Endothelial cell of umbilical vein (primary cell): ENCODE results near the gene ETNK1. TPM values are rescaled to one million over a fixed set of nuclear protein-coding genes. Genes with fewer than 3 reads are reported as not detected.

Experiments used
- BruUV-seq: library from RNA; stranded (reverse); fragments of 400-500 nt; replicated peaks from 2 replicates; lab custom pipeline; 2021; lab: Mats Ljungman, UMichigan
- CTCF ChIA-PET: fragments of 300-600, 350-600 bp; sonication (Branson Sonifier 250); formaldehyde crosslinking; loops from one replicate; lab custom pipeline; 2021; ENCODE audit warnings: antibody characterized with exemption, inconsistent platforms; lab: Charles Lee
- POLR2A ChIA-PET: fragments of 300-600, 350-600 bp; sonication (Branson Sonifier 250); formaldehyde crosslinking; loops from one replicate; lab custom pipeline; 2021; ENCODE audit warnings: antibody characterized with exemption, inconsistent platforms; lab: Charles Lee
- DNase-seq: peaks from one replicate; pipeline ENCODE4 v3.0.0-alpha.2; 2011; ENCODE audit warnings: low read depth, low spot score
- FAIRE-seq: peaks from 2 replicates; lab custom pipeline; 2011; peaks lifted over from hg19 to GRCh38; lab: Jason Lieb, UNC
- H2AFZ ChIP-seq: 2 replicates; pipeline ENCODE4 v1.6.0; 2012; ENCODE audit warnings: low read depth, low read length, control low read depth, inconsistent platforms
- H3K27ac ChIP-seq: 2 replicates; pipeline ENCODE4 v1.5.1; 2011; ENCODE audit warnings: low read depth, mild to moderate bottlenecking, control low read depth, low read length, moderate library complexity; ENCODE audit not compliant: insufficient read depth
- H3K27me3 ChIP-seq, 2 experiments: 2 replicates each; pipeline versions ENCODE4 v1.6.0 to v1.6.1; 2011; ENCODE audit warnings: low read length in 2 of 2, mixed read lengths in 1 of 2; ENCODE audit not compliant: control insufficient read depth in 2 of 2, insufficient read depth in 2 of 2
- H3K36me3 ChIP-seq, 2 experiments: 2 replicates in 1 of 2; 3 replicates in 1 of 2; pipeline ENCODE4 v1.5.1; 2011; ENCODE audit warnings: low read length in 2 of 2, mild to moderate bottlenecking in 1 of 2, moderate library complexity in 1 of 2; ENCODE audit not compliant: control insufficient read depth in 2 of 2, insufficient read depth in 2 of 2; ENCODE audit errors: extremely low read depth in 1 of 2
- H3K4me1 ChIP-seq: 3 replicates; pipeline ENCODE4 v1.5.1; 2011; ENCODE audit warnings: mild to moderate bottlenecking, low read length; ENCODE audit not compliant: control insufficient read depth, insufficient read depth; ENCODE audit errors: extremely low read depth
- H3K4me2 ChIP-seq: 2 replicates; pipeline ENCODE4 v1.6.1; 2011; ENCODE audit warnings: low read length, control low read depth, mixed read lengths; ENCODE audit not compliant: insufficient read depth
- H3K4me3 ChIP-seq, 3 experiments: fragments of 200-600 bp in 1 of 3; sonication (generic), shearing (Covaris generic) in 1 of 3; replicated peaks in 1 of 3; 2 replicates each; pipeline ENCODE4 v1.5.1; 2011 to 2016; ENCODE audit warnings: control low read depth in 3 of 3, low read length in 3 of 3, mild to moderate bottlenecking in 2 of 3, inconsistent platforms in 1 of 3, low read depth in 1 of 3, moderate library complexity in 1 of 3; ENCODE audit not compliant: insufficient read depth in 1 of 3
- H3K79me2 ChIP-seq: 2 replicates; pipeline ENCODE4 v1.6.0; 2012; ENCODE audit warnings: low read length, inconsistent platforms; ENCODE audit not compliant: control insufficient read depth, insufficient read depth
- H3K9ac ChIP-seq: replicated peaks from 2 replicates; pipeline ENCODE3; 2011; ENCODE audit warnings: low read length, control low read depth; ENCODE audit not compliant: insufficient read depth; ENCODE audit errors: extremely low read depth
- H3K9me1 ChIP-seq: replicated peaks from 3 replicates; pipeline ENCODE4 v1.6.0; 2011; ENCODE audit warnings: mild to moderate bottlenecking, low read length; ENCODE audit not compliant: control insufficient read depth, insufficient read depth; ENCODE audit errors: extremely low read depth
- H3K9me3 ChIP-seq: replicated peaks from 2 replicates; pipeline ENCODE4 v1.5.1; 2012; ENCODE audit warnings: low read length, inconsistent platforms; ENCODE audit not compliant: control insufficient read depth, insufficient read depth
- H4K20me1 ChIP-seq: replicated peaks from 2 replicates; pipeline ENCODE3; 2011; ENCODE audit warnings: mild to moderate bottlenecking, low read length; ENCODE audit not compliant: control insufficient read depth, insufficient read depth; ENCODE audit errors: extremely low read depth
- EZH2 ChIP-seq: IDR thresholded peaks from 2 replicates; pipeline ENCODE4 v1.6.1; 2012; ENCODE audit warnings: borderline replicate concordance, low read depth, mild to moderate bottlenecking, moderate library complexity, low read length, inconsistent platforms; ENCODE audit not compliant: severe bottlenecking
- FOS ChIP-seq: IDR thresholded peaks from 2 replicates; pipeline ENCODE4 v1.6.1; 2011; ENCODE audit warnings: mild to moderate bottlenecking, low read length, moderate library complexity, borderline replicate concordance; ENCODE audit not compliant: insufficient read depth
- GATA2 ChIP-seq: IDR thresholded peaks from 2 replicates; pipeline ENCODE4 v1.7.0; 2011; ENCODE audit warnings: low read depth, mild to moderate bottlenecking, moderate library complexity, mixed read lengths, low read length; ENCODE audit not compliant: insufficient read length, insufficient read depth
- JUN ChIP-seq: IDR thresholded peaks from 2 replicates; pipeline ENCODE4 v1.6.1; 2011; ENCODE audit warnings: borderline replicate concordance, low read depth; ENCODE audit not compliant: insufficient read length, insufficient read depth
- MYC ChIP-seq: IDR thresholded peaks from one replicate; pipeline ENCODE4 v1.6.1; 2011; ENCODE audit warnings: mild to moderate bottlenecking, low read depth, low read length
- POLR2A ChIP-seq: IDR thresholded peaks from 2 replicates; pipeline ENCODE4 v1.6.1; 2012; ENCODE audit warnings: low read depth, mild to moderate bottlenecking, control low read depth, low read length
- POLR2AphosphoS5 ChIP-seq: IDR thresholded peaks from 2 replicates; pipeline ENCODE4 v1.6.1; 2012; ENCODE audit warnings: low read depth, mild to moderate bottlenecking, control low read depth, low read length, moderate library complexity; ENCODE audit not compliant: insufficient read depth
- dilution Hi-C: fragments of 300-500 bp; cut with MboI; formaldehyde crosslinking; loops from one replicate; pipeline ENCODE4 v1.15.0; 2019; ENCODE audit warnings: low sequenced_read_pairs; ENCODE audit not compliant: extremely low pct_ligation_motif_present
- intact Hi-C: fragments of 100-400 bp; cut with micrococcal nuclease; formaldehyde crosslinking; loops from one replicate; pipeline ENCODE4 v1.10.0; 2022
- polyA plus RNA-seq, 4 experiments: library from polyadenylated mRNA; depleted of rRNA in 3 of 4; stranded (reverse) in 3 of 4; unstranded in 1 of 4; fragments of >200 nt; gene quantifications; 2 replicates each; pipeline versions ENCODE4 v1.2.1 to v1.2.3, GENCODE V29; 2011 to 2012; ENCODE audit warnings: missing spikeins in 1 of 4
- total RNA-seq: library from RNA; stranded (reverse); gene quantifications from 2 replicates; pipeline ENCODE4 v1.2.3, GENCODE V29; 2021
- TF ChIP-seq, protein P1 (sequence below): IDR thresholded peaks from 2 replicates; pipeline ENCODE4 v1.6.1; 2011; ENCODE audit not compliant: insufficient read depth, insufficient read length
- TF ChIP-seq, protein P2 (sequence below), 2 donors: IDR thresholded peaks; 1 replicate in 1 of 2; 2 replicates in 1 of 2; pipeline ENCODE4 v1.5.1; 2011; ENCODE audit warnings: low read length in 2 of 2, mild to moderate bottlenecking in 2 of 2, moderate library complexity in 2 of 2, control low read depth in 1 of 2, inconsistent platforms in 1 of 2, low read depth in 1 of 2; ENCODE audit not compliant: insufficient read depth in 1 of 2; ENCODE audit errors: extremely low read depth in 1 of 2

The ETNK1 gene
- total and polyA plus RNA-seq, 2 donors (not counting 3 experiments of a cell fraction or from before 2014, with no cell fraction given), result 11.4 to 68.4 TPM

DNA sequence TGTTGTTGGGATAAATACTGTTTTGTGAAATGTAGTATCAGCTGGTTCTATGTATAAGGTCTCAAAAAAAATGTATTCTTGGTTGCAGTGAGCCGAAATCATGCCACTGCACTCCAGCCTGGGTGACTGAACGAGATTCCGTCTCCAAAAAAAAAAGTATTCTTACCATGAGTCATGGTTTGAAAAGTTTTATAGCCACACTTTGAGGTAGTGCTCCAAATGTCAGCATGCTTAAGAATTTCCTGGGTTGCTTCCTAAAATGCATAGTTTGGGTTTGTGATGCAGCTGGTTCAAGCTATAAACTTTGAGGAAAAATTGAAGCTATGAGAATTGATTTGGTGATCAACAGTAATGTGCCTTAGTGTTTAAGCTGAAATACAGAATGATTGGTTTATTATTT, 48.0 kb downstream of the ETNK1 start:
- Histone ChIP-seq H3K9me1 (no peaks in the 10 kb centered on the region), H3K79me2 (peaks cover 2% of the 10 kb centered on the region), H3K4me1 (no peaks in the 10 kb centered on the region), H3K36me3 (peaks cover 0 to 5% of the 10 kb centered on the region in 2 experiments), H3K9me3 (no peaks in the 10 kb centered on the region), H3K4me2 (no peak overlapping the region), H4K20me1 (no peaks in the 10 kb centered on the region), H3K27me3 (no peaks in the 10 kb centered on the region), H3K4me3 (no peak overlapping the region), H3K27ac (no peak overlapping the region), H3K9ac (no peak overlapping the region), H2AFZ (no peak overlapping the region)
- no TSS peak for BruUV-seq
- no peak for TF ChIP-seq FOS
- no peak for TF ChIP-seq POLR2A
- TF ChIP-seq, protein P1, sequence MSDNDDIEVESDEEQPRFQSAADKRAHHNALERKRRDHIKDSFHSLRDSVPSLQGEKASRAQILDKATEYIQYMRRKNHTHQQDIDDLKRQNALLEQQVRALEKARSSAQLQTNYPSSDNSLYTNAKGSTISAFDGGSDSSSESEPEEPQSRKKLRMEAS, result no peak
- TF ChIP-seq MYC, result no peak
- TF ChIP-seq GATA2, result no peak
- no peak for TF ChIP-seq POLR2AphosphoS5
- TF ChIP-seq, protein P2, sequence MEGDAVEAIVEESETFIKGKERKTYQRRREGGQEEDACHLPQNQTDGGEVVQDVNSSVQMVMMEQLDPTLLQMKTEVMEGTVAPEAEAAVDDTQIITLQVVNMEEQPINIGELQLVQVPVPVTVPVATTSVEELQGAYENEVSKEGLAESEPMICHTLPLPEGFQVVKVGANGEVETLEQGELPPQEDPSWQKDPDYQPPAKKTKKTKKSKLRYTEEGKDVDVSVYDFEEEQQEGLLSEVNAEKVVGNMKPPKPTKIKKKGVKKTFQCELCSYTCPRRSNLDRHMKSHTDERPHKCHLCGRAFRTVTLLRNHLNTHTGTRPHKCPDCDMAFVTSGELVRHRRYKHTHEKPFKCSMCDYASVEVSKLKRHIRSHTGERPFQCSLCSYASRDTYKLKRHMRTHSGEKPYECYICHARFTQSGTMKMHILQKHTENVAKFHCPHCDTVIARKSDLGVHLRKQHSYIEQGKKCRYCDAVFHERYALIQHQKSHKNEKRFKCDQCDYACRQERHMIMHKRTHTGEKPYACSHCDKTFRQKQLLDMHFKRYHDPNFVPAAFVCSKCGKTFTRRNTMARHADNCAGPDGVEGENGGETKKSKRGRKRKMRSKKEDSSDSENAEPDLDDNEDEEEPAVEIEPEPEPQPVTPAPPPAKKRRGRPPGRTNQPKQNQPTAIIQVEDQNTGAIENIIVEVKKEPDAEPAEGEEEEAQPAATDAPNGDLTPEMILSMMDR (IDR thresholded peaks at IDR 0.05; ENCODE audit: extremely low read depth in 1 of 2, insufficient read depth in 1 of 2, low read depth in 1 of 2, low read length in 2 of 2), result no peak
- TF ChIP-seq EZH2, result no peak
- no peak for TF ChIP-seq JUN
- intact Hi-C loops, result no loop called here
- FAIRE-seq, result no peak
- DNase-seq, result no peak
- CTCF ChIA-PET, result interaction anchor here (1.2 to 5.9 kb wide), 6 partner anchors 8 to 213 kb away, joined by 3 to 72 read pairs (median 6); no protein-coding TSS in a partner anchor
- dilution Hi-C loops, result no loop called here
- POLR2A ChIA-PET, result no interaction called here
